GM19467 (cell line): ENCODE results near the gene ARF1.
"Not testable (repeated sequence)": the region's sequence is repeated elsewhere in the genome, so short reads cannot be mapped to it uniquely, and the experiment has no call there.

Source experiments
- ATAC-seq: cut with Tn5 transposase; IDR thresholded peaks from one replicate; pipeline ENCODE4 v1.9.1; 2021; ENCODE audit warnings: mild to moderate bottlenecking, moderate library complexity; ENCODE audit not compliant: unreplicated experiment

The ARF1 gene

DNA sequence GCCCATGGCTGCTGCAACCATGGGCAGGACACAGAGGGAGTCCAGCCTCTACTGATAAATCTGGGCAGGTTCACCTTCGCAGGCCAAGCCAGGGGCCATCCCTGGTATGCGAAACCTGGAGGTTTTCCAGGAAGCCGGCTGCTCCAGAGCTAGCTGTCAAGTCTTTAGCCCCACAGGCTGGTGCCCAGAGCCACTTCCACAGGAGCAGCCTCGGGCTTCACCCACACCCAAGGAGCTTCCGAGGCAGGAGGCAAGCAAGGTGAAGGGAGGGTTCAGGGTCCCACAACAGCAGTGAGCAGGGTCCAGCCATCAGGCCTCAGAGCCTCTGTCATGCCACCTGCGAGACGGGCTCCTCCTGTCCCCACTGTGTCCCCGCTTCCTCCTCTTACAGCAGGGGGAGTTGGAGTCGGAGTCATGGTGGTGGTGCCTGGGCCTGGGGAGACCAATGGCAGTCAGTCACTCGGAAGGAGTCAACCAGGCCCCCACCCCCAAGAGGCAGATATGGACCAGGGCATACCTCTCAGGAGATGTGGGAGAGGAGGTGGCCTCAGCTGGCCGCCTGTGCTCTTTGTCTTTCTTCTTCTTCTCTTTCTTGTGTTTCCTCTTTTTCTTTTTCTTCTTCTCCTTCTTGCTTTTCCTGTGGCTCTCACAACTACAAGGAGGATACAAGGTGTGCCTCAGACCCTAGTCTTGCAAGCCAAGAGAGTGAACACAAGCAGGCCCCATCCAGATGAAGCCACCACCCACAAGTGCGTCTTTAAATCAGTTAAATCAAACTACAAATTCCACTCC, 18.5 kb downstream of the ARF1 start:
- no peak for ATAC-seq

DNA sequence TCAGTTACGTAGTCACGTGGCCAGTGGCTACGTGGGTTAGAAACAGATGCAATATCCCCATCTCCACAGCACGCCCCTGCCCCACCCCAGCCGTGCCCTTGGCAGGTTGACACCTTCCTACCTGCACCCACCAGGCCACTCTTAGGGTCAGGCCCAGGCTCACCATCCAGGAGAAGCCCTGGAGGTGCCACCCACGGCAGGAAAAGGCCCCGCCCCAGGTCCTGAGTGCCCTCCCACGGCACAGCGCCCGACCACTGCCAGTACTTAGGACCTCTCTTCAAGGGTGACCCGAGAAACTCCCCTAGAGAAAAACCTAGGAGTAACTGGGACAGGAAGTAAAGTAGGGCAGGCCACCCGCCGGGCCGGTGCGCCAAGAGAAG, 19.1 kb downstream of the ARF1 start:
- no peak for ATAC-seq

DNA sequence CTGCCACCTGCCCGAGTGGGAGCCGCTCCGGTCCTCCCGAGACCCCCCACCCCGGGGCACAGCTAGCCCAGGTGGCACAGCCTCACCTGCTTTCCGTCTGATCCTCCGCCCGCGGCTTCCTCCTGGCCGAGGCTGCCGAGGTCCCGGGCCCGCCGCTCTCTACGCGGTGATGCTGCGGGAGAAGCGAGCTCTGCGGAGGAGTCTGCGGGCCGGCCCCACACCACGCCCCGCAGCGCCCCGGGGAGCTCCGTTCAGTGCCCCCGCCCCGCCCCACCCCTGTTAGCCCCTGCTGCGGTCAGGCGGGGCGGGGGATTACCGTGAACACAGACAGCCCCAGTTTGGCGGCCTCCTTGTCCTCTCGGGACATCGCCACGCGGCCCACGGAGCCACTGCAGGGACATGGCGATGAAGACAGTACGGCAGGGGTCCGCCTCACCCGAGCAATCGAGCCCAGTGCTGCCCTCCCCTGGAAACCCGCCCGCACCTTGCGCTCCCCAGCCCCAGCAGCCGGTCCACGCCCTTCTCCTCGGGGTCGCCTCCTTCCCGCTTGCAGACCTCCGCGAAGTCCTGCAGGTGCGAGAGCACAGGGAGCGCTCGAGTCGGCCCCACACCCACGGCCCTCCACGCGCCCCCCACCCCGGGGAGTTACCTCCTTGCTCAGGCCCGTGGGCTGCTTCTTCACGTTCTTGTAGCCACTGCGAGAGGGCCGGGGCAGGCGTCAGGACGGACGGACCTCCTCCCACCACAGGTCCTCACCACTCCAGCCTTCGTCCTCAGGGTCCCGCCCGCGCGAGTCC, 19.7 kb downstream of the ARF1 start:
- peak; percentile 19 for ATAC-seq

DNA sequence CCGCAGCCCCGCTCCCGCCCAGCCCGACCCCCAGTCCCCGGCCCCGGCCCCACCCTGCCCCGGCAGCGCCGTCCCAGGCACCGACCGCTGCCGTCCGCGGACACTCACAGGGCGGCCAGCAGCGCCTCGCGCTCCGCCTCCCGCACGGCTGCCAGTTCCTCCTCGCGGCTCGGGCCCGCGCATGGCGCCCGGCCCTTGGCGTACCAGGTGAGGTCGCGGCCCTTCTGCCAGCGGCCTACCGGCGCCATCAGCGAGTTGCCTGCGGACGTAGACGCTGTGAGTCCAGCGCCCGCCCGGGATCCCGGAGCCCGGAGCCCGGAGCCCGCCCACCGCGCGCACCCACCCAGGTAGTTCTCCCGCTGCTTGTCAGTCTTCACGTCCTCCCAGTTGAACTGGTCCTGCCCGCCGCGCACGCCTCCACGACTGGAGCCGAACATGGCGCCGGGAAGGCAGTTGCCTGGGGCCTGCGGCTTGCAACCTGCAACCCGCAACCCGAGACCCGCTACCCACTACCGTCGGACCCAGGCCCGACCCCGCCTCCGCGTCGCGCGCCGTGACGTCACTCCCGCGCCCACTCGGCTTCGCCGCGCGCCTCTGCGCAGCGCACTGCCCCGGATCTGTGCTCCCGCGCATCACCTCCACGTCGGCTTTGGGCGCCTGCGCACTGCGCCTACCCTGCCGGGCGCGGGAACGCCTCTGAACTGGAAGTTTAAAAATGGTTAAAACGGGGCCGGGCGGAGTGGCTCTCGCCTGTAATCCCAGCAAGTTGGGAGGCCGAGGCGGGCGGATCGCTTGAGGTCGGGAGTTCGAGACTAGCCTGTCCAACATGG, 20.5 kb downstream of the ARF1 start, which contains the start of gene C1orf35:
Gene C1orf35 (minus strand): TSS at position 535 of the 830 bp plus-strand sequence. CDS start 98 bp downstream, at position 437.
- peak; percentile 56 for ATAC-seq

DNA sequence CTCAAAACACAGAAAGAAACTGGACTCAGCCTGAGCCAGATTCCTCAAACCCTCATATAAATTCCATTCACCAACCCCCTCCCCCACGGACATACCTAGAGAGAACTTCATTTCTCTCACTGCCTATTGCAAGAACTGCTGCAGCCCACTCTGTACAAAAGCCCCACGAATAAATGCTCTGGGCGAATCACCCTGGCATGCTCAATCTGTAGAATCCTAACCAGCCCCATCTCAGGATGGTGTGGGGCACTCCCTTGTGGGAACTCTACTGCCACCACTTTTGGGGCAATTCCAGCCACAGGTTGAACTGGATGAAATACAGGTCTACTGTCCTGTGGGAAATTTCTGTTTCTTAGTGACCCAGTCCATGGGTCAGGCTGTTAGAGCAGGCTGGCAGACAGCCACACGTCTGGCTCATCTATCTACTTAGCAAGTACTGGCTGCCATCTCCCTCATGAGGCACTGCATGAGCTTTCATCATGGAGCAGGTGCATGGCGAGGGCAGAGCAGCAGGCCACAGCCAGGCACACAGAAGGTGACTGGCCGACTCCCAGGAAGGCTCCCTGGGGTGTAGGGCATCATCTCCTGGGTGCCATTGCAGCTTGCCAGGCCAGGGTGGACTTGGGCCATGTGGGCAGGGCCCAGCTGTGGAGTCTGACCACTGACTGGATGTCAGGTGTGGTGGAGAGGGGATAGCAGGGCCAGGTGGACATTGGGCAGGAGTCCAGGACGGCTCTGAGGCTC, 22.2 kb downstream of the ARF1 start:
- ATAC-seq = no peak

DNA sequence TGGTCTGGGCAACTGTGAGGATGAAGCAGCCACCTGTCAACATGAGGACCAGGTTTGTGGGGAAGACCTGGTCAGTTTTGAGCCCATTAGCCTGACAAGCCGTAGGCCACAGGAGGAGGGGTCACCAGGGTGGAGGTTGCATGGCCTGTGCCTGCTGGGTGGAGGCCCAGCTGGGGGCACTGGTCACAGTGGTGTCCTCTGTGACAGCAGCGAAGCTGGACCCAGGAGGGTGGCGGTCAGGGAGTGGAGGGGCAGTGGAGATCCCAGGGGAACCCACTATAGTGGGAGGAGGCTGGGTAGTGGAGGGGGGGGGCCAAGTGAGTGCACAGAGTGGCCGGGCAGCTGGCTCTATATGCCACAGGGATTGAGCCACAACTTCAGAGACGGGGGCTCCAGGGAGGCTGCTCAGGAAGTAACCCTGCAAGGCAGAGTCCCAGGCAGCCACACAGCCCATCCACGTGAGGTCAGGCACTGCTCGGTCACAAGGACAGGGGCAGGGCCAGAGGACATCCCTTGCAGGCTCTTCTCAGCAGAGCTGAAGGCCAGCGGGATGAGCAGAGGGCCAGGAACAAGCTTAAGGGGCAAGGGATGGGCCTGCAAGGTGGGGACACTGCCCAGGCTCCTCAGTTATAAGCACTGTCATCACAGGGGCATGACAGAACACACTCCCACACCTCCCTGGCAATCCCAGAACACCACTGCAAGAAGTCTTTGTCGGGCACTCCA, 22.9 kb downstream of the ARF1 start:
- no peak for ATAC-seq

DNA sequence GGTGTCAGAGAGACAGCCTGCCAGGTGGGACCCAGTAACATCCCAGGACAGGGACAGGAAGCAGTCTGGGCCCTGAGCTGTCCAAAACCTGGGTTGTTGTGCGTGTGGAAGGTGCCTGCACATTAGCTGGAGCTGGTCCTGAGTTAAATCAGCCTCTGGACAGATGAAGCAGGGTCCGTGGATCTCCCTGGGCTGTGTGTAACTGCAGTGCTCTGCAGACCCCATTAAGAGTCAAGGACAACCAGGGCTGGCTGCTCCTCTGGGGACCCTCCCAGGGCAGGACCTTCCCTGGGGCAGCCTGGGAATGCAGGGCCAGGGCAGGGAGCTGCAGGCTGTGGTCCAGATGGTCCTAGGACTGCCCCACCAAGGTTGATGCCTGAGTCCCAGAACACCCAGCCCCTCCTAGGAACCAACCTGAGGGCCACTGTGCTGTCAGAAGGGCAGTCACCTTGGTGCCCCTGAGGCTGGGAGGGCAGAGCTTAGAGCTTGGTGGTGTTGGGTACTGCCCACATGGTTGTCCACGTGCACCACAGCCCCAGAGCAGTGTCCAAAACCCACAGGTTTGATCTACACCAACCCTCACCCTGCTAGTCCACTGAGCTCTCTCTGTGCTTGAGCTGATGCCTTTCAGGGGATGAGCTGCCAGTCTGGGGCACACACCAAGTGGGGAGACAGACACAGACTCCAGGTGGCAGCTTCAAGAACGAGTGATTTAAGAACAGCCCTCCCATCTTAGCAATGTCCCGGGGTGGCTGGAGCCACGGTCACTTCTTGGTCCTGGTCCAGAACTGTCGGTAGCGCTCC, 23.7 kb downstream of the ARF1 start:
- no peak for ATAC-seq

DNA sequence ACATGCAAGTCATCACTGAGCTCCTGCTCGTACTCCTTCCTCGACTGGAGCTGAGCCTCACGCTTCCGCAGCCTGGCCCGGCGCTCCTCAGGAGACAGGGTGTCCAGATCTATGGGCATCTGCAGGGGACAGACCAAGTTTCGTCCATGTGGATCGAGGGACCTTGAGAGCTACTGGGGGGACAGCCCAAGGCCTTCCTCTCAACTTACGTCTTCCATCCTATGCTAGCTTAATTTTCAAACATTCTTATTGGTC, 24.2 kb downstream of the ARF1 start:
- no peak for ATAC-seq

DNA sequence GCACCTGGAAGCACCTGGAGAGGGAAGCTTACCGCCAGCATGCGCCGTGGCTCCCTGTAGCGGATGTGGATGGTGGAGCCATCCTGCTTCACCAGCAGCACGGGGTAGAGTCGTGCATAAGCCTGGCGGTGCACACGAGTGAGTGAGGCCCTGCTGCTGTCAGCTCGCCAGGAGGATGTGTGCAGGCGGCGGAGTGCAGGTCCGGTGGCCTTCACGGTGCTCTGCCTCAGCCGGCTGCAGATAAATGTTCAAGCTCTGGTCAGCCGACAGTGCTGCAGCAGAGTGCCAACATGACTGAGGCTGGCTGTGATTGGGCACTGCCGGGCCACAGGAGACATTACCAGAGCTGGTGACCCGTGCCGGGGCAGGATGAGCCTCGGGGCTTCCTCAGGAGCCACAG, 25.1 kb downstream of the ARF1 start:
- ATAC-seq = no peak

DNA sequence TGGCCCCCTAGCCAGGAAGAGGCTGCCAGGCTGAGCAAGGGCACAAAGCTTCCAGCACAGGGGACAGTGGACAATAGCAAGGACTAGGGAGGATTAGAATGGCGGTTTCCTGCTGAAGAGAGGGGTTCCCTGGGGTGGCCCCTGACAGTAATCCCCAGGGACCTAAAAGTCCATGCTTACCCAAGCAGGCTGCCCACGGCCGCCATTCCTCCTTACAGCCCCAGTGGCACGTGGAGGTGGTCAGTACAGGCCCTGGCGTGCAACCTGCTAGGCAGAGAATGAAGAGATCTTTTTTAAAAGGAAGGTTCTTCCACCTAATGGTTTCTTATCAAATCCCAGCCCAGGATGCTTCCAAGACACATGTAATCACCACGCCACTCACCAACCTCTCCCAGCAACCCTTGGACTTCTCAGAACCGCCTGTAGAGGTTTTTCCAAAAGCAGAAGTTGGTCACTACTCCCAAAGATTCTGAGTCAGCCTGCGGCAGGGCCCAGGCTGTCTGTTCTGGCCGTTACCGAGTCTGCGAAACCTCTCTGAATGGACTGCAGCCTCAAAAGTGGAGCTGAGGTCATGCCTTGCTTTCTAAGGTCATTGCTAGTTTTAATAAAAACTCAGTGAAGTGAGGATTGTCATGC, 25.7 kb downstream of the ARF1 start:
- ATAC-seq = no peak

DNA sequence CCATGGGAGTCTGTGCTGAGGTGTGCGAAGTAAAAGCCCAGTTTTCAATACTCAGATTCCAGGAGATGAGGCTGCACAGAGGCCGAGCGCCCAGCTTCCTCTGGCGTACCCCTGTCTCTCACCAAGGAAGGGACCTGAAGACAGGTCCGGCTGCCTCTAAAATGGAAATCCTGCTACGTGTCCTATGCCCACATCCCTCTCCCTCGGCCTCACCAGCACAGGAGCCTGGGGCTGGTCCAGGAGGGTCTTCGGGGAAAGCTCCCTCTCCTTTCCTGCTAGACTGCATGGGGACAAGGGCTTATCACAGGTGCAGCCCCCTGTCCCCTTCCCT, 26.2 kb downstream of the ARF1 start:
- ATAC-seq = no peak

DNA sequence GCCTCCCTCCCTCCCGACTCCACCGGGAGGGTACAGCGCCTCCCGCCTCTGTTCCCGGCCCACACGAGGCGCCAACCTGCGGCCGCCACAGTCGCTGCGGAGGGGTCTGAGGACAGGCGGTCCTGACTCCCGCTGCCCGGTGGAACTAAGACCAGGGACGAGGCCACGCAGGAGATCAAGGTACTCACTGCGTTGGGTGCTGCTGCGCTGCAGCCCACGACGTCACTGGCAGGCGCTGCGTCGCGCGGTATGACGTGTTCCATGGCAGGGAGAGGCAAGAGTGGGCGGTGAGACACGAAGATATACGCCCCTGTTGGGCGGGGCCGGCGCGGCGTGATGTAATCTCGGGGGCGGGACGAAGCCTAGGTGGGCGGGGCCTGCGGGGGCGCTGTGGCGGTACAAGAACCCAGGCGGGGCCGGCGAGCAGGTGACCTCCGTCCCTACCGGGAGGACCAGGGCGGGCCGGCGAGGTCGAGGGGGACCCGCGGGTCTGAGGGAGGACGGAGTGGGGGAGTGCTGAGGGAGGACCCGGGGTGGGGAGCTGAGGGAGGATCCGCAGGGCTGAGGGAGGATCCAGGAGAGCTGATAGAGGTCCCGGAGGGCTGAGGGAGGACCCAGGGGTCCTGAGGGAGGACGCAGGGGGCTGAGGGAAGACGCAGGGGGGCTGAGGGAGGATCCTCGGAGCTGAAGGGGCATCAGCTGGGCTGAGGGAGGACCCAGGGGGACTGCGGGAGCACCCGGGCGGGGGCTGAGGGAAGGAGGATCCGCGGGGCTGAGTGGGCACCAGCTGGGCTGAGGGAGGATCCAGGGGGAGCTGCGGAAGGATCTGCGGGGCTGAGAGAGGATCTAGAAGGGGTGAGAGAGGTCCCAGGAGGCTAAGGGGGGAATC, 26.8 kb downstream of the ARF1 start, which contains the start of gene MRPL55:
Gene MRPL55 (minus strand): TSS at position 227 of the 889 bp plus-strand sequence. CDS start 1,039 bp downstream, outside the sequence.
- ATAC-seq = peak; percentile 84

DNA sequence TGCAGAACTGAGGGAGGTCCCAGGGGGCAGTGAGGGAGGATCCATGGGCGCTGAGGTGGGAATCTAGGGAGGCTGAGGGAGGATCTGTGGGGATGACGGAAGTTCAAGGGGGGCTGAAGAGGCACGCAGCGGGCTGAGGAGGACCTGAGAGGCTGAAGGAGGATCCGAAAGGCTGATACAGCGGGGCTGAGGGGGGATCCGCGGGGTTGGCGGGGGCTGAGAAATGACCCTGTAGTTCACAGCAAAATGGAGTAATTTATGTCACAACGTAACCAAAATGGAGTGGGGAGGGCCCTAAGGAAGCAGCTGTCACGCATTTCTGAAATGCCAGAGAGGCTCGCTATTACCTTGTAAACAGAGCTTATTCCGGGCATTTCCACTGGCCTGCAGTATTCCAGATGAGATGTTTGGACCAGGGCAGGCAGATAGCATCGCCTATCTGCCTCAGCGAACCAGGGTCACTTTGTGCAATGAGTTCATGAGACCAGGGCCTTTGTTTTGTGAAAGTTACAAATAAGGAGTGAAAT, 27.5 kb downstream of the ARF1 start:
- no peak for ATAC-seq

DNA sequence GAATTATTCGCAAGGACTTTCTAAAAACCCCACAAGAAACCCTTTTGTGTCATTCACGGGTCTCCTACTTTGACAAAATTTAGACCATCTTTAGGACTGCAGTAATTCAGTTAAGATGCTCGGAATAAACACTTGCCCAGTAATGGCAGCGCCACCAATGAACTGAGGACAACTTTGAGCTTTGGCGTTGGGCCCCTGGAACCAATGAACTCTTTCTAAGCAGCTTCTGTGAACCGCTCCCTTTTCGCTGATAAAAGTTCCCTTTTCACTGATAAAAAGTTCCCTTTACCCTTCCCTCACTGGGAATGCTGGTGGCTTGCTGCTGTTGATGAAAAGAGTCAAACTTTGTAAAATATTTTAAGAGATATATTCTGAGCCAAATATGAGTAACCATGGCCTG, 28.0 kb downstream of the ARF1 start:
- no peak for ATAC-seq

DNA sequence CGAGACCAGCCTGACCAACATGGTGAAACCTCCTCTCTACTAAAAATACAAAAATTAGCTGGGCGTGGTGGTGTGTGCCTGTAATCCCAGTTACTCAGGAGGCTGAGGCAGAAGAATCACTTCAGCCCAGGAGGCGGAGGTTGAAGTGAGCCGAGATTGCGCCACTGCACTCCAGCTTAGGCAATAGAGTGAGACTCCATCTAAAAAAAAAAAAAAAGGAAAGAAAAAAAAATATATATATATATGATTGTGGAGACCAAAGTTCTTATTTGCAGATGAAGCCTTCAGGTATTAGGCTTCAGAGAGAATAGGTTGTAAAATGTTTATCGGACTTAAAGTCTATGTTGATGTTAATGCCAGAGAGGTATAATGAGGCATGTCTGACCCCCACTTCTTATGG, 28.8 kb downstream of the ARF1 start:
- not testable (repeated sequence) for ATAC-seq

DNA sequence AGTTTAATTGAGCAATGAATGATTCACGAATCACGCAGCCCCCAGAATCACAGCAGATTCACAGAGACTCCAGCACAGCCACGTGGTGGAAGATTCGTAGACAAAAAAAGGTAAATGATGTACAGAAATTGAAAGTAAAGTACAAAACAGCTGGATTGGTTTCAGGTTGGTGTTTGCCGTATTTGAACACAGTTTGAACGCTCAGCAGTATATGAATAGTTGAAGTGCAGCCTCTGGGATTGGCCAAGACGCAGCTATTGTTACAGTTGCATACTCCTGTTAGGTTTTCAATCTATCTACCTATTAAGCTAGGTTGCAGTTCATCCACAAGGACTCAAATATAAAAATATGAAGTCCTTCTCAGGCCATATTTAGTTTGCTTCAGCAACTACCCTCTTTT, 29.7 kb downstream of the ARF1 start:
- no peak for ATAC-seq

DNA sequence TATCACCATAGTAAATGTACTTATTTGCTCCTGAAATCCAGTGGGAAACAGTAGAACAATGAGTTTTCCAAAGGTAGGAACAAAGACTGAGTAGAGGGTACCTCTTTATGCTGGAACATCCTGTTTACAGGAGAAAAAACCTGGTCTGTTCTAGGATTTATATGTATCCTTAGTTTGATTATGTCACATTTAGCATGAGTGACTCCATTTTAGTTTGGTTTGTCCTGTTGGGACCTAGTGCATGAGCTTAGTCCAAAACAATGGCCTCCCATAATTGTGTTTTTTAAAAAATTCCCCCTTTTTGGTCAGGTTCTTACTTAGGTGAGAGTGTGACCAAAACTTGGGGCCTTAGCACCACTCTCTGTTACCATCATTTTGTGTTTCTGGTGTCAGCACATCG, 30.1 kb downstream of the ARF1 start:
- ATAC-seq = no peak

DNA sequence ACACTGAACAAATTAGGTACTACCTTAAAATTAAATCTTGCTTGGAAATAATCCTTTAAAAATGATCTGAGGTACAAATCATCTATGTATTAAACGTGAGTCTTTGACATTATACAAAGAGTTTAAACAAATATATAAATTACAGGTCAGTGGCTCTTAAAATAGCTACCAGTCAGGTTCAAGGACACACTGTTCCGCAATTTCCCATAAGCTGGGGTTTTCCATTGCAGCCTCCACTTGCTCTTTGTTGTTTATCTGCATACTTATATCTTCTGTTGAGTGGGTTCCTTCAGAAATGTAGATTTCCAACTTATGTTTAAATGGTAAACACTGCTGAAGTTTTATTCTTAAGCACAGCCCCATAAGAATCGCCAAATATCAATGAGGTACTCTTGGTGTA, 32.3 kb downstream of the ARF1 start:
- no peak for ATAC-seq
